Measurements from ENCODE around the gene CCDC116. TPM values are rescaled to one million over a fixed set of nuclear protein-coding genes. Genes with fewer than 3 reads are reported as not detected.

CCDC116 gene
- total RNA-seq, 3 donors from 2014 or later, result 0.73 to 1.3 (median 0.86) TPM

DNA sequence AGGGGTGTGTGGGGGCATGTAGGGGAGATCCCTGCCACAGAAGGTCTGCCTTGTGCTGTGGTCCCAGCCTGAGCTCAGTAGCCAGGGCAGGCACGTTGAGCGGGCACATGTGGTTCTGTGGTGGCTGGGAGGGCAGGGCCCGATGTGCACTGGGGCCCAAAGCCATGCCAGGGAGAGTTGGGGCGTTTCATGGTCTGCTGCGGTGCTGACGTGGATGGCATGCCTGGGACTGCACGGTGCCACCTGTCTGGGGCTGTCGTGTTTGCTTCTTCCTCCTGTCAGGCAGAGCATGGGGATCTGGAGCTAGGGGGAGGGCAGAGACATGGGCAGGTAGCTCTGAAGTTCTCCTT is 52.6 kb downstream of the CCDC116 start:
- ATAC-seq (no peak), DNase-seq (no peak)
- Mint-ChIP-seq H3K9me3 (no peaks in the 10 kb centered on the region), H3K27me3 (ENCODE audit: low read depth) (no peaks in the 10 kb centered on the region), H3K4me1 (ENCODE audit: low read depth) (peaks cover 7% of the 10 kb centered on the region), H3K36me3 (ENCODE audit: insufficient read depth) (peaks cover 16% of the 10 kb centered on the region), H3K4me3 (no peak overlapping the region)

DNA sequence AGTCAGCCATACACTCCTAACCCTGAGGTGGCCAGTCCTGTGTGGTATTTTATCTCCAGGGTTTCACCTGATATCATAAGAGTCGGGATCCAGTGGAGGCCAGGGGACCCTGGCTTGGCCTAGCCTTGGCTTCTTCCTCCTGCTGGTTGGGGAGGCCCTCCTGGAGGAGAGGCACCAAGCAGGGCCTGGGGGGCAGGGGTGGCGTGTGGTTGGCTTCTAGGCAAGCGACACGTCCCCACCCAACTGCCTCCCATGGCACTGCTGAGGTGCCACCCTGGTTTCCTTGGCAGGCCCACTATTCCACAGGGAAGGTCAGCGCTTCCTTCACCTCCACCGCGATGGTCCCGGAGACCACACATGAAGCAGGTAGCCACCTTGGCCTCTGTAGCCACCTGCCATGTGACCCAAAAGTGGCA is 53.6 kb downstream of the CCDC116 start:
- H3K4me3 Mint-ChIP-seq, result no peak overlapping the region
- no peaks in the 10 kb centered on the region for H3K27me3 Mint-ChIP-seq (ENCODE audit: low read depth)
- no peak for ATAC-seq
- H3K9me3 Mint-ChIP-seq, result no peaks in the 10 kb centered on the region
- peaks cover 12% of the 10 kb centered on the region for H3K4me1 Mint-ChIP-seq (ENCODE audit: low read depth)
- peaks cover 19% of the 10 kb centered on the region for H3K36me3 Mint-ChIP-seq (ENCODE audit: insufficient read depth)
- no peak for DNase-seq

Other genes starting within 250 kb of the CCDC116 start
- gene RIMBP3B, start 249.0 kb upstream of the CCDC116 start, total RNA-seq, result under 1 TPM in 2 of 3 donors, not detected in 1; 0.20 to 0.61 TPM
- gene HIC2, start 215.4 kb upstream of the CCDC116 start, total RNA-seq, result 1 to 10 TPM; 8.1 to 8.8 (median 8.2) TPM
- gene TMEM191C, start 165.4 kb upstream of the CCDC116 start, total RNA-seq, result under 1 TPM; 0.23 to 0.87 (median 0.53) TPM
- under 1 TPM in 2 of 3 donors, not detected in 1; 0.20 to 0.57 TPM for gene RIMBP3C, start 81.3 kb upstream of the CCDC116 start, total RNA-seq
- gene UBE2L3, start 65.0 kb upstream of the CCDC116 start, total RNA-seq, result 10 to 100 TPM; 73.5 to 79.2 (median 78.0) TPM
- 10 to 100 TPM; 74.5 to 91.5 (median 91.4) TPM for gene YDJC, start 2.7 kb upstream of the CCDC116 start, total RNA-seq
- gene SDF2L1, start 9.5 kb downstream of the CCDC116 start, total RNA-seq, result 100 to 1,000 TPM; 151 to 173 (median 163) TPM
- 10 to 100 TPM; 40.0 to 44.7 (median 40.0) TPM for gene PPIL2, start 33.3 kb downstream of the CCDC116 start, total RNA-seq
- under 1 TPM; 0.13 to 0.19 (median 0.18) TPM for gene YPEL1, start 103.0 kb downstream of the CCDC116 start, total RNA-seq
- gene MAPK1, start 234.9 kb downstream of the CCDC116 start, total RNA-seq, result 100 to 1,000 TPM; 136 to 165 (median 138) TPM

Data from activated T-cell treated with anti-CD3 and anti-CD28 coated beads, Interleukin-2, amount 50 U/mL, for 4 hours (primary cell).